ENCODE data around the gene SYT2.
"Not testable (repeated sequence)": the region's sequence is repeated elsewhere in the genome, so short reads cannot be mapped to it uniquely, and the experiment has no call there.

Gene SYT2

GRCh38 chr1:202568410-202568809 lies 141.8 kb downstream of the SYT2 start:
- no peak for DNase-seq
- no peaks in the 10 kb centered on the region for H3K4me1 ChIP-seq (ENCODE audit: control insufficient read depth, insufficient read depth, low read length, poor library complexity, severe bottlenecking)
- H3K4me3 ChIP-seq (ENCODE audit: insufficient read depth, low read depth, low read length, poor library complexity, severe bottlenecking): no peak overlapping the region
- H3K27ac ChIP-seq (ENCODE audit: insufficient read depth, low read length, poor library complexity, severe bottlenecking): no peak overlapping the region
- no peaks in the 10 kb centered on the region for H3K36me3 ChIP-seq (ENCODE audit: control insufficient read depth, insufficient read depth, low read length)
- H3K9me3 ChIP-seq (ENCODE audit: control insufficient read depth, low read length): no peaks in the 10 kb centered on the region
- H3K27me3 ChIP-seq (replicated peaks; ENCODE audit: control insufficient read depth, insufficient read depth, low read length, poor library complexity, severe bottlenecking): no peaks in the 10 kb centered on the region

- DNase-seq: no peak
- no peak overlapping the region for H3K4me3 ChIP-seq (ENCODE audit: insufficient read depth, low read depth, low read length, poor library complexity, severe bottlenecking)
- no peak overlapping the region for H3K27ac ChIP-seq (ENCODE audit: insufficient read depth, low read length, poor library complexity, severe bottlenecking)
- H3K36me3 ChIP-seq (ENCODE audit: control insufficient read depth, insufficient read depth, low read length): no peaks in the 10 kb centered on the region
- no peaks in the 10 kb centered on the region for H3K4me1 ChIP-seq (ENCODE audit: control insufficient read depth, insufficient read depth, low read length, poor library complexity, severe bottlenecking)
- H3K9me3 ChIP-seq (ENCODE audit: control insufficient read depth, low read length): no peaks in the 10 kb centered on the region
- no peaks in the 10 kb centered on the region for H3K27me3 ChIP-seq (replicated peaks; ENCODE audit: control insufficient read depth, insufficient read depth, low read length, poor library complexity, severe bottlenecking)
These were observed 142.5 kb downstream of the SYT2 start for GRCh38 chr1:202567738-202568137.

DNA sequence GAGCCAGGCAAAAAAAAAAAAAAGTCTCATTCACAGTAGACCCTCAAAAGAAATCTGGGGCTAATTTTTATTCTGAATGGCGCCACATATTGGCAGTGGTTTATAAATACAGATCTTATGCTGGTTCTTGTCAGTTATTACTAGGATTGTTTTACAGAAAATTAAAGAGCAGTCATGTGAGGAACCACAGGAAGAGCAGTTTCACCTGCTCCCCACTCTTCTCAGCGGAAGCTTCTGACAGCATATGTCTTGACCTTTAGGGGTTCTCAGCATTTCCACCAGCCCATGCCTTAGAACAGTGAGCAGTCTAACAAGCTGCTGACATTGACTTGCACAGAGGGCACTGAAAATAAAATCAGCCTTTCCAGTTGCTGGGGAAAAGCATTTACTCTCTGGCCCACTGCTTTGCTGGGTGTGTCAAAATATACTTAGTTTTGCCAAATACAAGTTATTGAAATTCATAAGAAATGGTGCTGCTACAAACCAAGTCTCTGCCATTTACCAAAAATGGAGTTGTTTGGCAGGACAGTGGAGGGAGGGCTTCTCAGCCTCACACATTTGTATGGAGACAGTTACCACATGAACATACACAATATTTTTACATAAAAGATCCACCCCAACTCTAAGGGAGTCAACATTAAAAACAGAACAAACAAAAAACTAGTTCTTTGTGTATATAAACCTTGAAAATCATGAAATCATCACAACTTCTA lies 144.2 kb downstream of the SYT2 start:
- Histone ChIP-seq H3K4me1 (ENCODE audit: control insufficient read depth, insufficient read depth, low read length, poor library complexity, severe bottlenecking) (no peaks in the 10 kb centered on the region), H3K4me3 (ENCODE audit: insufficient read depth, low read depth, low read length, poor library complexity, severe bottlenecking) (no peak overlapping the region), H3K9me3 (ENCODE audit: control insufficient read depth, low read length) (no peaks in the 10 kb centered on the region), H3K36me3 (ENCODE audit: control insufficient read depth, insufficient read depth, low read length) (no peaks in the 10 kb centered on the region), H3K27me3 (replicated peaks; ENCODE audit: control insufficient read depth, insufficient read depth, low read length, poor library complexity, severe bottlenecking) (no peaks in the 10 kb centered on the region), H3K27ac (ENCODE audit: insufficient read depth, low read length, poor library complexity, severe bottlenecking) (no peak overlapping the region)
- DNase-seq: no peak

DNA sequence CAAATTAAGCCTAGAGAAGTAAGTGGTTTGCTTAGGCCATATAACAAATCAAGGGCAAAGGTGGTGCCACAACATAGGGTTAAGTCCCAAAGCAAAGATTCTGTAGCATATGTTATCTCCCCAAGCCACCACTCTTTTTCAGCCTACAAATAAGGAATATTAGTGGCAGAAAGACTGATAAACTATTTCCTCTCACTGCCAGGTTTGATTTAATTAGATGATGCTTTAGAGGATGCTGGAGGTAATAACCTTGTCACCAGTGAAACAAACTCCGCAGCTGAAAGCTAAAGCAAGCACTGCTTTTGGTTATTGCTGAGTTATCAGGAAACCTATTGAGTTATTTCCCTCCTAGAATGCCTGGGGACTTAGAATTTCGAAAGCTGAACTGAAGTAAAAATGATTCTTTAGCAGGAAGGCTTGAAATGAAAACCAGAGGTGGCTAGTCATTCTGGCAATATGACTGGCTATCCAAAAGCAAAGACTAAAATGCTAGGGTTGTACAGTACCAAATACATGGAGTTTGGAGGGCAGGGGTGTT lies 145.2 kb downstream of the SYT2 start:
- H3K27me3 ChIP-seq (replicated peaks; ENCODE audit: control insufficient read depth, insufficient read depth, low read length, poor library complexity, severe bottlenecking): no peaks in the 10 kb centered on the region
- H3K36me3 ChIP-seq (ENCODE audit: control insufficient read depth, insufficient read depth, low read length): no peaks in the 10 kb centered on the region
- DNase-seq: no peak
- no peak overlapping the region for H3K27ac ChIP-seq (ENCODE audit: insufficient read depth, low read length, poor library complexity, severe bottlenecking)
- no peaks in the 10 kb centered on the region for H3K4me1 ChIP-seq (ENCODE audit: control insufficient read depth, insufficient read depth, low read length, poor library complexity, severe bottlenecking)
- H3K9me3 ChIP-seq (ENCODE audit: control insufficient read depth, low read length): no peaks in the 10 kb centered on the region
- H3K4me3 ChIP-seq (ENCODE audit: insufficient read depth, low read depth, low read length, poor library complexity, severe bottlenecking): no peak overlapping the region

DNA sequence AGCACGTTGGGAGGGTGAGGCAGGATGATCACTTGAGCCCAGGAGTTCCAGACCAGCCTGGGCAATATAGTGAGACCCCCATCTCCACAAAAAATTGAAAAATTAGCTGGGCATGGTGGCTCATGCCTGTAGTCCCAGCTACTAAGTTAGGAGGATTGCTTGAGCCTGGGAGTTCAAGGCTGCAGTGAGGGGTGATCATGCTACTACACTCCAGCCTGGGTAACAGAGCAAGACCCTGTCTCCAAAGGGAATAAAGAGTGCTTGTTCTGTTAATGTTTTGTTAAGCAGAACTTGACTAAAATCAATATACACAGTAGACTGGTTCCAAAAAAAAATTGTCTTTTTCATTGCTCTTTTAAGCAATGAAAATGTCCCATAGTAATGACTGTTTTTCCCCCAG lies 146.4 kb downstream of the SYT2 start:
- Histone ChIP-seq H3K4me1 (ENCODE audit: control insufficient read depth, insufficient read depth, low read length, poor library complexity, severe bottlenecking) (no peaks in the 10 kb centered on the region), H3K27ac (ENCODE audit: insufficient read depth, low read length, poor library complexity, severe bottlenecking) (no peak overlapping the region), H3K9me3 (ENCODE audit: control insufficient read depth, low read length) (no peaks in the 10 kb centered on the region), H3K36me3 (ENCODE audit: control insufficient read depth, insufficient read depth, low read length) (no peaks in the 10 kb centered on the region), H3K27me3 (replicated peaks; ENCODE audit: control insufficient read depth, insufficient read depth, low read length, poor library complexity, severe bottlenecking) (no peaks in the 10 kb centered on the region), H3K4me3 (ENCODE audit: insufficient read depth, low read depth, low read length, poor library complexity, severe bottlenecking) (no peak overlapping the region)
- no peak for DNase-seq

DNA sequence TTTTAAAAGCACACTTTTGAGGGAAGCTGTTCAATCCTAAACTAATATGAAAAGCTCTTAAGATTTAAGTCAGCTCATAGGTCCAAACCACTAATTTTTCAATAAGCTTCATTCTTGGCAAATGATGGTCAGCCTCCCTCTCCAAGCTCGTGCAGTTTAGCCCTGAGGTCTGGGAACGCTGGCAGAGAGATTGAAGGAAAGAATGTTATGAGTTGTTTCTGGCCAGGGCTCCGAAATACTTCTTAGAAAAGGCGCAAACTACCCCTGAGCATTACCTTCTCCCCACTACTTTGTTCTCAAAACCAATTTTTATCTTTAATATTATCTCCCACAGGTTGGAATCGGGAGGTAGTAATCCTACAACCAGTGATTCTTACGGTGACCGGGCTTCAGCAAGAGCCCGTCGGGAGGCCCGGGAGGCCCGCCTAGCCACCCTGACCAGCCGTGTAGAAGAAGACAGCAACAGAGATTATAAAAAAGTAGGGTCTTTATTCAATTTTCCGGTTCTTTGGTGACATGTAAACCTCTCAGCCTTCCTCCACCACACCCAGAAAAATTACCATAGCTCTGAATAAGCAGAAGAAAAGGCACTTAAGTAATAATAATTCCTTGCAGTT lies 147.7 kb downstream of the SYT2 start:
- Histone ChIP-seq H3K4me3 (ENCODE audit: insufficient read depth, low read depth, low read length, poor library complexity, severe bottlenecking) (no peak overlapping the region), H3K36me3 (ENCODE audit: control insufficient read depth, insufficient read depth, low read length) (no peaks in the 10 kb centered on the region), H3K9me3 (ENCODE audit: control insufficient read depth, low read length) (no peaks in the 10 kb centered on the region), H3K4me1 (ENCODE audit: control insufficient read depth, insufficient read depth, low read length, poor library complexity, severe bottlenecking) (no peaks in the 10 kb centered on the region), H3K27me3 (replicated peaks; ENCODE audit: control insufficient read depth, insufficient read depth, low read length, poor library complexity, severe bottlenecking) (no peaks in the 10 kb centered on the region), H3K27ac (ENCODE audit: insufficient read depth, low read length, poor library complexity, severe bottlenecking) (no peak overlapping the region)
- DNase-seq: no peak

DNA sequence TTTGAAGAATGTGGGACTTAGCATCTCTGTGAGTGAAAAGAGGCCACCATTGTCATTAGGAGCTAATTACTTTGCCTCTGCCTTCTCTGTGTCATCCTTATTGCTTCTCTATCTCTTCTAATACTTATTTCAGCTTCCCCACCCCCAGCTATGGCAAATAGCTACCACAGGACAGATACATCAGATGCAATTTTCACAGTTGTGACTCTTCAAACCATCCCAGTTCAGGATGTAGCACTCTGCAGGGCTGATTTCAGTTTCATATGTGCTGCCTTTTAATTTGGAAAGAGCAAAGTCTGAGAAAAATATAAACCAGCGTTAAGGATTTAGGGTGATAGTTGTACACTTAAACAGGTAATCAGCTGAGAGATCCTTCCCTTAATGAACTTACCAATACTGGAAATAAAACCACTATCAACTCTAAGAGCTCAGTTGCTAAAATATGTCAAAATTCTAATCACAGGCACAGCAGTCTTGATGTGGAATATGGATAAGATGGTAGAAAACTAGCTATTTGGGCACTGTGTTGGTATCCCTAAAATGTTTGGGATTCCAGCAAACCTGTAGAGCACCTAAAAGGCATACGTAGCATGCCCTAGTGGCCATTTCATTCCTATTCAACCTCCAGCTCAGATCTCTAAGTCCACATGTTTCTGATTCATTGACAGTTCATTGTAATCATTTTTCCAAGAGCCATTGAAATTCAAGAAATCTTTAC lies 148.4 kb downstream of the SYT2 start:
- H3K9me3 ChIP-seq (ENCODE audit: control insufficient read depth, low read length): no peaks in the 10 kb centered on the region
- no peaks in the 10 kb centered on the region for H3K27me3 ChIP-seq (replicated peaks; ENCODE audit: control insufficient read depth, insufficient read depth, low read length, poor library complexity, severe bottlenecking)
- H3K27ac ChIP-seq (ENCODE audit: insufficient read depth, low read length, poor library complexity, severe bottlenecking): no peak overlapping the region
- no peak overlapping the region for H3K4me3 ChIP-seq (ENCODE audit: insufficient read depth, low read depth, low read length, poor library complexity, severe bottlenecking)
- no peak for DNase-seq
- H3K4me1 ChIP-seq (ENCODE audit: control insufficient read depth, insufficient read depth, low read length, poor library complexity, severe bottlenecking): no peaks in the 10 kb centered on the region
- no peaks in the 10 kb centered on the region for H3K36me3 ChIP-seq (ENCODE audit: control insufficient read depth, insufficient read depth, low read length)

- Histone ChIP-seq H3K9me3 (ENCODE audit: control insufficient read depth, low read length) (no peaks in the 10 kb centered on the region), H3K27ac (ENCODE audit: insufficient read depth, low read length, poor library complexity, severe bottlenecking) (no peak overlapping the region), H3K4me3 (ENCODE audit: insufficient read depth, low read depth, low read length, poor library complexity, severe bottlenecking) (no peak overlapping the region), H3K27me3 (replicated peaks; ENCODE audit: control insufficient read depth, insufficient read depth, low read length, poor library complexity, severe bottlenecking) (no peaks in the 10 kb centered on the region), H3K36me3 (ENCODE audit: control insufficient read depth, insufficient read depth, low read length) (no peaks in the 10 kb centered on the region), H3K4me1 (ENCODE audit: control insufficient read depth, insufficient read depth, low read length, poor library complexity, severe bottlenecking) (no peaks in the 10 kb centered on the region)
- DNase-seq: no peak
These were observed 149.0 kb downstream of the SYT2 start for GRCh38 chr1:202561240-202561639.

DNA sequence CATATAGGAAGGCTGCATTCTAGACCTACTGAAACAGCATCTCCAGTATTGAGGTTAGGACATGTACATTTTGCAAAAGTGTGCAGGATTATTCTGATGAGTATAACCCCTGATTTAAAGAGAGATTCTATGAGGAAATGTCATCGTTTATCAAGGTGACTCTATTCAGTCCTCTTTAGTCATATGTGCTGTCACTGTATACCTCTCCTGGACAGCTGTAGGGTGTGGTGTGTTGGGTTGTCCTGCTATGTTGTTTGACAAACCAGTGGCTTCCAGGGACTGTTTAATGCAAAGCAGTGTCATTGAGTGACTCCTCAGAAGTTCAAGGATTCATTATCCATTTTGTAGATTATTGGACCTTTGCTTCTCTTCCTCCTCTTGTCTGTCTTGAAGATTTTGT lies 152.6 kb downstream of the SYT2 start:
- not testable (repeated sequence) for H3K9me3 ChIP-seq (ENCODE audit: control insufficient read depth, low read length); H3K27me3 ChIP-seq (replicated peaks; ENCODE audit: control insufficient read depth, insufficient read depth, low read length, poor library complexity, severe bottlenecking); H3K36me3 ChIP-seq (ENCODE audit: control insufficient read depth, insufficient read depth, low read length); H3K4me3 ChIP-seq (ENCODE audit: insufficient read depth, low read depth, low read length, poor library complexity, severe bottlenecking); H3K4me1 ChIP-seq (ENCODE audit: control insufficient read depth, insufficient read depth, low read length, poor library complexity, severe bottlenecking); DNase-seq; H3K27ac ChIP-seq (ENCODE audit: insufficient read depth, low read length, poor library complexity, severe bottlenecking)

DNA sequence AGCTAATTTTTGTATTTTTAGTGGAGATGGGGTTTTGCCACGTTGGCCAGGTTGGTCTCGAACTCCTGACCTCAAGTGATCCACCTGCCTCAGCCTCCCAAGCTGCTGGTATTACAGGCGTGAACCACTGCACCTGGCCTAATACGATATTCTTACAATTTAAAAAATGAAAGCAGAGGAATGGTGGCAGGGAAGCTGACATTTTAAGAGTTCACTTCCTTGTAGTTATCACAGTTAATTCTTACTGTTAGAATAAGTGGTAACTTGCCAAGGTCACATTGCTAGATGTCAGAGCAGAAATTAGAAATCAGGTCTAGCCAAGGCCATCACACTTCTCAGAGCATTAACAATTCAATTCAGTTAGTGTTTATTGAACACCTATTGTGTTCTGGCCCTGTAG lies 154.2 kb downstream of the SYT2 start:
- not testable (repeated sequence) for H3K4me3 ChIP-seq (ENCODE audit: insufficient read depth, low read depth, low read length, poor library complexity, severe bottlenecking); H3K36me3 ChIP-seq (ENCODE audit: control insufficient read depth, insufficient read depth, low read length); H3K4me1 ChIP-seq (ENCODE audit: control insufficient read depth, insufficient read depth, low read length, poor library complexity, severe bottlenecking); DNase-seq; H3K9me3 ChIP-seq (ENCODE audit: control insufficient read depth, low read length); H3K27ac ChIP-seq (ENCODE audit: insufficient read depth, low read length, poor library complexity, severe bottlenecking); H3K27me3 ChIP-seq (replicated peaks; ENCODE audit: control insufficient read depth, insufficient read depth, low read length, poor library complexity, severe bottlenecking)
